Inflammatory macrophage treated with lipopolysaccharide for 1 hour (primary cell): ENCODE measurements around the gene KCNQ1OT1.

ENCODE experiments used
- DNase-seq, 2 donors: peaks; one replicate each; pipeline ENCODE4 v3.0.0-alpha.2; 2020 to 2022

Gene KCNQ1OT1

DNA sequence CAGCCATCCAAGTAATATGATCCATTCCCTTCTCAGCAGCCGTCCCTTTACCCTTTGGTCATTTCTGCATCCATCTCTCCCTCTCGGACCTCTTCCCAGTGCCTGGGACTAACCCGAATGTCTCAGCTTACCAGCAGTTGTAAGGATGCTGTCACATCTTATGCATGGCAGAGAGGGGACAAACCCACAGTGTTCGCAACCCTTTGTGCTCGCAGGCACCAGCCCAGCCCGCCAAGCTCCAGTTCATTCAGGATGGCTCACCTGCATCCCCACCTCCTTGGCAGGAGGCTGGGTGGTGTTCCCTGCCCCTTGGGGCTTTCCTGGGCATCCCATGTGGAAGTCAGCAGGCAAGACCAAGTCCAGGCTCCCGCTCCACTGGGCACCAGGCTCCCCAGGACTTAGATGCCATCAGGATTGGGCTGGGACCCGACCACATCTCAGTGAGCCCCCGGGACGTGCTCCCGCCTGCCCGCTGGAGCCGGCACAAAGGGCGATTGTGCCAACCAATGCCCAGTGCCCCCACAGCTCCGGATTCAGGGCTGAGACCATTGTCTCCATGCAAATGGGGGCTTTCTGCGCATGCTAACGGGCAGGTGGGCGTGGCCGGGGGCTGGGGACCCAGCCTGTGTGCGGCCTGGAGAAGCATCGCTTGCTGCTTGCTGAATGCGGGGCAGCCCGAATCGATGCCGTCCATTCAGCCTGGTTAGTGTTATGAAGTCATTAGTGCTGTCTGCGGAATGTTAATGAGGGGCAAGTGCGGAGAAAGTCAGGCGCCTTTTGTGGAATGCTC lies 108.6 kb downstream of the KCNQ1OT1 start:
- no peak for DNase-seq

DNA sequence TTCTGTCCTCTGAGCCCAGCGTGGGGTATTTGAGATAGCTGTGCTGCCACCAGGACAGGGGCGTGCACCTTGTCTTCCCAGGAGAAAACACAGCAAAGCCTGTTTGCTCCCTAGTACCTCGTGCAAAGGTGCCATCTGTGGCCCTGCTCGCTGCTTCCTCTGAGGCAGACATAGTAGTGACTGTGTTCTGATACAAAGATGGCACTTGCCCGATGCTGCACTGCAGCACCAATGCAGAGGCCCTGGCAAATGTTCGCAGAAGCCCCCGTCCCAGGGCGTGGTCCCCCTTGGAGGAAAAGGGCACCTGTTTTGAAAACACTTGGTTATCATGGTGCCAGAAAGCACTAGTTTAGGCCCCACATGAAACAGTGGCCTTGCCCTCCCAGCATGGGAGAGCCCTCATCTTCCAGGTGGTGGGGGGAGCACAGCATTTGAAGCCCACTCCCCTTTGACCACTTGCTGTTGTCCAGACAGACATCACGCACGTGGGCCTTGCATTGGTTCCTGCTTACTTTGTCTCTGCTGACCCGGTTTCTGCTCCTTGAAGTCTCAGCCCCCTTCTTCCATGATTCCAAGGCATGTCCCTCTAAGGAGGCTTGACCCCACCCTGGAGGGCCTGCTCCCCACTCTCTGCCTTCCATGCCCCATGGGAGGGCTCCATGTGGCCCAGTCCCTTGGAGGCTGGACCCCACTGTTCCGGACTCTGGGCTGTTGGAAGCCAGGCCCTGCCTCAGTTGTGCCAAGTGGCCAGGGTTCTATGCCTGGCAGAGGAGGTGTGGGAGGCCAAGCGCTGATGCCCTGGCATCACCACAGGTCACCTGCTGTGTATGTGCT lies 109.4 kb downstream of the KCNQ1OT1 start:
- DNase-seq = no peak

GRCh38 chr11:2589538-2589934 lies 110.3 kb downstream of the KCNQ1OT1 start:
- DNase-seq = no peak

DNA sequence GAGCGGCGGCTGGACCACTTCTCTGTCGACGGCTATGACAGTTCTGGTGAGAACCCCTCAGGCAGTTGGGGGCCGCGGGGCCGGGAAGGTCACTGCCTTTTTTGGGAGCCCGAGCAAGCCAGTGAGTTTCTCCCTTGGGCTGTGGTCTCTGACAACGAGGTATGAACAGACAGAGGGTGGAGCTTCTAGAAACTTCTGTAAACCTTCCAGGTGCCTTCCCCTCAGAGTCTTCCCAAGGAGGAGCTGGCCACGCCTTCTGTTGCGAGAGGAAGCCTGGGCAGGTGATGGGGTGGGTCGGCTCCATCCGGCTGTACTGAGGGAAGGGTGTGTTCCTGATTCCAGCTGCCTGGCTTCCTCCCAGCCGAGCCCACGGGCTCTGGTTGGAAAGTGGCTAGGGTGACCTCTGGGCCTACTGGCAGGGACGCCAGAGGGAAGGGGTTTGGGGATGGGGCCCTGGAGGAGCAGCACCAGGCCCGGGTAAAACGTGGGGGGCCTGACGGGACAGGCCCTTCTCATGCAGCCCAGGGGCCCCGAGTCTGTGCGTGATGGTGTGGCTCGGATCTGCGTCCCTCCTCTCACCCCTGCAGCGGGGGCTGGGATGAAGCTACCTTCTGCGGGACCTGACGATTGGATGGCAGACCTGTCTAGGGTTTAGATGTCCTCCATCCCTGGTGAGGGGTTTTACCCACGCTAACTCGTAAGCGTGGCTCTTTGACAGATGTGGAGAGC lies 110.8 kb downstream of the KCNQ1OT1 start:
- DNase-seq = no peak

DNA sequence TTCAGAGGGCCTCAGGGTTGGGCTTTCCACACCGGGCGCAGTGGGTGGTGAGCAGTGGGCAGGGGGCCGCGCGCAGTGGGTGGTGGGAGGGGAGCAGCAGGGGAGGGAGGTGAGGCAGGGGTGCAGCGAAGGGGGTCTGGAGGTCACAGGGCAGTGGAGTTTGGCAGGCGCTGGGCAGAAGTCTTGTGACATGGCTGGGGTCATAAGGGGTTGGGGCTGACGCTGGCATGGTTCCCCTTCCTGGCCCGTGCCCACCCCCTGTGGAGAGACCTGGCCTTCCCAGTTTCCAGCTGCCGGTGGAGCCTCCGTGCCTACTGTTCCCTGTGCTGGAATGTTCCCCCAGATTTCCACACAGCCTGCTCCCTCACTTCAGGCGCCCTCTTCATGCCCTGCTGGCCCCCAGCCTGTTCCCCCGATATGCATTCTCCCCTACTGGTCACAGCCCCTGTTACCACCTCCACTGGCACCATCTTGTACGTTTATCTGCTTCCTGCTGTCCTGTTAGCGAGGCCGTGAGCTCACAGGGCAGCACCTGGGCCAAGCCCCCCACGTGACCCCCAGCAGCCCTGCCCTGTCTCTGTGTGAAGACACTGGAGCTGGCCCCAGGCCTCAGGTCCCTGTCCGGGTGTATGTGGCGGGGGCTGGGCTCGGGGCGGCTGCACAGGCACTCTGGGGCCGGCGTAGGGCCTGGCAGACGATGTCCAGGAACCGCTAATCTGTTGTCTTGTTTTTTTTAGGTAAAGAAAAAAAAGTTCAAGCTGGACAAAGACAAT lies 111.6 kb downstream of the KCNQ1OT1 start:
- no peak for DNase-seq

GRCh38 chr11:2587132-2587930 lies 112.5 kb downstream of the KCNQ1OT1 start:
- no peak for DNase-seq

DNA sequence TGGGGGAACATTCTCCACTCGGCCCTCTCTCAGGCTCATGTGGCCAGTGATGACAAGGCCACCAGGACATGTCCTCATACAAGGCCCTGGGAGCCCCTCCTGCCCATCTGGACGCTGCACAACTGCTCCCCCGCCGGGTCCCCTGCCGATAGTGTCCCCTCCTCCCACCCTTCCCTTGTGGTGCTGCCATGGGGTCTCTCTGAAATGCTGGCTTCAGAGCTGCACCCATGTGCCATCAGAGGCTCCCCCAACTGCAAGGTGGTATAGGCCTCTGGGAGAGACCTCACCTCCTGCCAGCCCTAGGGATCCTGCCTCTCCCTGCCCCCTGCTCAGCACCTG lies 113.0 kb downstream of the KCNQ1OT1 start:
- no peak for DNase-seq

DNA sequence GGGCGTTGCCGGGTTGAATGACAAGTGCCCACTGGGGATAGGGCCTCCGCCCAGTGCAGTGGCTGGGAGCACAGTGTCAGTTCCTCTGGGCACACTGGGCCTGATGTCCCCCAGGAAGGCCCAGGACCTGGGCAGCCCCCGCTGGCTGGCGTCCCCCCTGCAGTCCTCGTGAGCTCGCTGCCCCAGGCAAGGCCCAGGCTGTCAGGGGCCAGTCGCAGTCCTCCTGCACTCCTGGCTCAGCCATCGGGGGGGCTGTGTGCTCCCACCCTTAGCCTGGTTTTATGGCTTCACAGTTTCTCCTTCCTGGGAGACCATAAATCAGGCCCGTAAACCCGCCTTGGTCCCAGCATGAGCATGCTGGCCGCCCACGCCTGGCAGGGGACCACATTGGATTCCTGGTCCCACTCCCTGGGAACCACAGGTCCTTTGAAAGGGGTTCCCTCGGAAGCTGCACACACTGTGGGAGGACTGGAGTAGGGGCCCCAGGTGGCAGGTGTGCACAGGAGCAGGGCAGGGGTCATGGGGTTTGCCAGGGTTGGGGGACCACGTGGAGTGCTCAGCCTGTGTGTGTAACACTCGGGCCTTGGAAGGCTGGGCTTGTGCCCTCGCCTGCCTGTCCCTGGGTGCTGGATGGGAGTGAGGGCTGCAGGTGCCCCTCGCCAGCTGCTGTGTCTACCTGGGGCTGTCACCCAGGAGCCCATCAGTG lies 113.6 kb downstream of the KCNQ1OT1 start:
- DNase-seq = no peak

DNA sequence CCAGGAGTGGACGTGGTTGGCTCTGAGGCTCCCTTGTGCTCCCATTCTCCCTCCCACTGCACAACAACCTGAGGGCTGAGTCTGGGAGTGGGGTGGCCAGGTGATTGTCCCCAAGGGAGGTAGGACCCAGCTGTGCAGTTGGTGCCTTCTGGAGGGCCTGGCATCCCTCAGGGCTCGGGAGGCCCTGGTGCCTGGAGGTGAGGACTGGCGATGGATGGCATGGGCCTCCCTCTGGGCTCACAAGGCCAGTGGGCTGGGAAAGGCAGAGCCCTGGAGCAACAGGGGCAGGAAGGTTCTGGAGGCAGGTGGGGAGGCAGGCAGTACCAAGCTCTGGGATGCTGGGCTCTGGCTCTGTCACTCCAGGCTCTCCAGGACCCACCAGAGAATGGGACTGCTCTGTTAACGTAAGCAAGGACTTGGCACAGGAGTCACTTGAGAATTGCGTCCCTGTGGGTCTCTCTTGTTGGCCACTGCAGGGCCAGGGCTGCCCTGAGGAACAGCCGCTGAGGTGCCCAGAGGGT lies 114.2 kb downstream of the KCNQ1OT1 start:
- DNase-seq = no peak

DNA sequence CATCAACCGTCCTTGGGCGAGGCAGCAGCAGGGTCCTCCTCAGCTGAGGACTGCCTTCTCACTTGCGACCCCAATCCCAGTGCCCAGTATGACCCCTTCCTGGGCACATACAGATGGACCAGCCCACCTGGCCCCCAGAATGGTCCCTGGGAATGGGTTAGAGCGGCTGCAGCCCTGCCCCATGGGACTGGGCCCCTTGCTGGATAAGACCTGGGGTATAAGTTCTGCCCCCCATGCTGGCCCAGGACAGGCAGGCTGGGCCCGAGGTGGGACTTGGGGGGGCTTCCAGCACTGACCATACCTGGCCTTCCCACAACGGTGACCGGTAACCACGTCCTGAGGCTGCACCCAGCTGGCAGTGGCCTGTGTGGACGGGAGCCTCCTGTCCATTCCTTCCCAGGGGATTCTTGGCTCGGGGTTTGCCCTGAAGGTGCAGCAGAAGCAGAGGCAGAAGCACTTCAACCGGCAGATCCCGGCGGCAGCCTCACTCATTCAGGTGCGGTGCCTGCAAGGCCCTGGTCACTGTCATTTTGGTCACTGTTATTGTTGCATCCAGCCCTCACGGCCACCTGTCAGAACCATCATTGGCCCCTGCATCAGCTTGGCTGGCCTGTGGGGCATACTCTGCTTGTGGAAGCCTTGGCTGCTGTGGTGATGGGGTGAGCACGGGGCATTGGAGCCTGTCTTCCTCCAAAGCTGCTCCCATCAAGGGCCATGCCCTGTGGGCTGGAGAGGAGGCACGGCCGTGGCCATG lies 114.8 kb downstream of the KCNQ1OT1 start:
- DNase-seq = no peak

- no peak for DNase-seq
These were observed 115.4 kb downstream of the KCNQ1OT1 start for GRCh38 chr11:2584434-2584811.

- no peak for DNase-seq
These were observed 116.2 kb downstream of the KCNQ1OT1 start for GRCh38 chr11:2583605-2583958.

GRCh38 chr11:2582946-2583604 lies 116.7 kb downstream of the KCNQ1OT1 start:
- no peak for DNase-seq

DNA sequence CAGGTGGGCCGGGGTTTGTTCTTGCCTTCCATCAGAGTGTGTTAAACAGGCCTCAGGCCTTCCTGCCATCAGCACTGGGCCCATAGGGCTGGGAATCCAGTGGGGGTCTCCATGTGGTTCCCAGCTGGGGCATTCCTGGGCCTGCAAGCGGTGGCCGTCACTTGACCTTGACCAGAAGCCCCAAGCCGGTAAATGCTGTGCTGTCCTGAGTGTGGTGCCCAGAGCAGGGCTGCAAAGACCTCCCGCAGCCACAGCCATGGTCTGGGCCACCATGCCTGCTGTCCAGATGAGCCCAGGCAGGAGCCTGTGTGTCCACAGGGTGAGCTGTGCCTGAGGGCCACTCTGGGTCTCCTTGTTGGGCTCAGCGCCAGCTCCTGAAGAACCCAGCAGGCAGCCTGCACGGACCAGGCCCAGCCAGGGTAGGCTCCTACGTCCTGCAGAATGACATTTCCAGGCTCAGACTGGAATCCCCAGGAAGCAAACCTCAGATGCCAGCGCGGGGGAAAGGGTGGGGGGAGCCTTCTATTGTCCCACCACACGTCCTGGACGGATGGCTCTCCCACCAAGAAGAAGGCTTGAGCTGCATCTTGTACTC lies 117.3 kb downstream of the KCNQ1OT1 start:
- DNase-seq = no peak

DNA sequence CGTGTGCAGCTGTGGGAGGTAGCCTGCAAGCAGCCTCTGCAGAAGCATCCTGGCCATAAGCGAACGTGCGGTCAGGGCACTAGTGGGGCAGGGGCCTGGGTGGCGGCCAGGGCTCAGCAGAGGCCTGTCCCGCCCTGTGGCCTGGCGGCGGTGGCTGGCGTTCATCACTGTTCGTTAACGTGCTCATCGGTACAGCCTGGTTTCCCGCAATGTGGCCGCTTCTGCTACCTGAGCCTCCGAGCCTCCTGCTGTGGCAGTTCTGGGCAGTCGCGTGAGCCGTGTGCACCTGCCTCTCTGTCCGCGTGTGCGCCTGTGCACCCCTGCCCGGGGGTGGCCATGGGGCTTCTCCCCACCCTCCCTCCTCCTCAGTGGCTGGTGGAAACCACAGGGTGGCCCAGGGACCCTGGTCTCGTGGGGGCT lies 117.9 kb downstream of the KCNQ1OT1 start:
- DNase-seq = no peak

DNA sequence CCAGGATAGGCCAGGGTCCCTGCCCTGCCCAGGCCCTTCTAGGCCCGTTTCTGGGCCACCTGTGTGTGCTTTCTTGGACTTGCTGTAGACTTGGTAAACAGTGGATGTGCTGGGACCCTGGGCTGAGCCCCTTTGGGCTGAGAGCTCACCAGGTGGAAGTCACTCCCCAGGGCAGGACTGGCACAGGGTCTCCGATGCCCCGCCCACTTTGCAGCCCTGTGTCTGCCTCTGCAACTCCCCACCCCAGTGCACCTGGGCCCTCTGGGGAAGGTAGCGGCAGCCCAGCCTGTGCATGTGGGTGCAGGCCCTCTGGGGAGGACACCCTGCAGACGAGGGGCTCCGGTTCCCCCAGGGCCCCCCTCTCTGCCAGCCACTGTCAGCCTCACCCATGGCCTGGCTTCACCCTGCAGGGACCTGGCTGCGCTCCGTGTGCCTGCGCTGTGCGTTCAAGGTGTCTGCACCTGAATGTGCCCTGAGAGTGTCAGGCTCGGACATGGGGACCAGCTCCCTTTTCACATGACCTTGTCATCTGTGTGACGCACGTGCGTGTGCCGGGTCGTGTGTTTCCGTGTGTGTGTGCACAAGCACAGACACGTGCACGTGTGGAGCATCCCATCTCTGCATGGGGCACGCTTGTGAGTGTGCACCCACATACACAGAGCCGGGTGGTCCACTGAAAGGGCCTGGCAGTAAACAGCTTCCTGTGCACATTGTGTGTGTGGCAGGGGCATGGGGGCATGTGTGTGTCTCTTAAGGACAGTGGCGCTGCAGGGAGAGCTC lies 118.5 kb downstream of the KCNQ1OT1 start:
- DNase-seq = no peak

GRCh38 chr11:2580571-2581001 lies 119.2 kb downstream of the KCNQ1OT1 start:
- DNase-seq = no peak

DNA sequence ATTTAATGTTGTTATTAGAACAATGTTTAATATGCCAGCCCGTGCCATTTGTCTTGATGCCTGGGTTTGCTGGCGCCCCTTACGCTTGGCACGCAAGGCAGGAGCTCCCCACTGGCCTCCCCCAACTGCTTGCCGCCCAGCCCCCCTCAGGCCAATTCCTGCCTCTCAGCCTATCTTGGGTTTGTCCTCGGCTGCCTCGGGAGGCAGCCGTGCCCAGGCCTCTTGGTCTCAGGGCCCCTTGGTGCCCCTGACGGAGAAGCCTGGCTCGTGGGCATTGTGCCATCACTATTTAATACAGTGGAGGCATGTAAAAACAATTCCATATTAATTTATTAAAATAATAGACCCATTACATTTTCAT lies 119.8 kb downstream of the KCNQ1OT1 start:
- no peak for DNase-seq
